ENCODE data around the gene PRR12.

- no peak for TF ChIP-seq ZNF384 (IDR thresholded peaks at IDR 0.05)
- no peak for TF ChIP-seq FOXK2 (IDR thresholded peaks at IDR 0.05)
- TF ChIP-seq HDGF (IDR thresholded peaks at IDR 0.05; ENCODE audit: borderline replicate concordance): no peak
- no peak for TF ChIP-seq BHLHE40 (IDR thresholded peaks at IDR 0.05; ENCODE audit: borderline replicate concordance)
- no peak for TF ChIP-seq FOXM1 (IDR thresholded peaks at IDR 0.05; ENCODE audit: borderline replicate concordance)
- no peak for TF ChIP-seq SP1 (IDR thresholded peaks at IDR 0.05)
- TF ChIP-seq SUZ12 (IDR thresholded peaks at IDR 0.05): no peak
- TF ChIP-seq ELF4 (IDR thresholded peaks at IDR 0.05): no peak
- TF ChIP-seq PKNOX1 (IDR thresholded peaks at IDR 0.05): no peak
- no peak for TF ChIP-seq TARDBP (IDR thresholded peaks at IDR 0.05)
- TF ChIP-seq ARNT (IDR thresholded peaks at IDR 0.05): no peak
Observed at GRCh38 chr19:49555600-49556411, 35.2 kb upstream of the PRR12 start.
